ENCODE data around the gene SORBS1.
A peak's percentile ranks its signal among the peaks of the same experiment; 100 is the strongest.

SORBS1 gene

DNA sequence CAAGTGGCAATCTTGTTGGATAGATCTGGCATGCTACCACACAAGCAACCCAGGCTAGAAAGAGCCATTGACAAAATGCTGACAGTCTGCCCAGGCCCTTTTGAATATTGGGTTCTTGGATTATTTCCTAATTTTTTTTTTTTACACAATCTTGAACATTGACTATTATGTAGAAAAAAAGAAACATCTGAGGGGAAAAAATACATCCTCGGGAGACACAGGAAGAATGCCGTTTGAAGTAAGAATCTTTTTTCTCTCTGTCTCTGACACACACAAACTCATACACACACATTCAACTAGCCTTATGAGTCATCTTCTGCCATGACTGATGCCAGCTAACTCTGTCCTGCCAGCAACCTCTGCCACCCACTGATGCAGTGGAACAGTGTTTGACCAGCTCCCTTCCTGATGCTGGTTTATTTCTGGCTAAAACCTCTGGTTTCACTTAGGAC lies 47.2 kb downstream of the SORBS1 start:
- TF ChIP-seq ZFP3 (CRISPR knock-in tag; IDR thresholded peaks at IDR 0.05): 0 out of 2 replicates have a peak, but pooled peaks have one; percentile 31
- TF ChIP-seq PPARA (CRISPR knock-in tag; IDR thresholded peaks at IDR 0.05; ENCODE audit: borderline replicate concordance): no peak
- TF ChIP-seq, protein P1, sequence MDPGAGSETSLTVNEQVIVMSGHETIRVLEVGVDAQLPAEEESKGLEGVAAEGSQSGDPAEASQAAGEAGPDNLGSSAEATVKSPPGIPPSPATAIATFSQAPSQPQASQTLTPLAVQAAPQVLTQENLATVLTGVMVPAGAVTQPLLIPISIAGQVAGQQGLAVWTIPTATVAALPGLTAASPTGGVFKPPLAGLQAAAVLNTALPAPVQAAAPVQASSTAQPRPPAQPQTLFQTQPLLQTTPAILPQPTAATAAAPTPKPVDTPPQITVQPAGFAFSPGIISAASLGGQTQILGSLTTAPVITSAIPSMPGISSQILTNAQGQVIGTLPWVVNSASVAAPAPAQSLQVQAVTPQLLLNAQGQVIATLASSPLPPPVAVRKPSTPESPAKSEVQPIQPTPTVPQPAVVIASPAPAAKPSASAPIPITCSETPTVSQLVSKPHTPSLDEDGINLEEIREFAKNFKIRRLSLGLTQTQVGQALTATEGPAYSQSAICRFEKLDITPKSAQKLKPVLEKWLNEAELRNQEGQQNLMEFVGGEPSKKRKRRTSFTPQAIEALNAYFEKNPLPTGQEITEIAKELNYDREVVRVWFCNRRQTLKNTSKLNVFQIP (CRISPR knock-in tag; IDR thresholded peaks at IDR 0.05; ENCODE audit: borderline replicate concordance, low read depth): no peak
- ATAC-seq: peak; percentile 80

GRCh38 chr10:95513008-95513589 lies 48.1 kb downstream of the SORBS1 start:
- TF ChIP-seq ISL1 (CRISPR knock-in tag; IDR thresholded peaks at IDR 0.05) (no peak), CSRNP3 (CRISPR knock-in tag; IDR thresholded peaks at IDR 0.05) (no peak), PATZ1 (CRISPR knock-in tag; IDR thresholded peaks at IDR 0.05; ENCODE audit: borderline replicate concordance) (no peak), ZFP3 (CRISPR knock-in tag; IDR thresholded peaks at IDR 0.05) (no peak), SNAI2 (CRISPR knock-in tag; IDR thresholded peaks at IDR 0.05) (no peak), CSDC2 (CRISPR knock-in tag; IDR thresholded peaks at IDR 0.05) (no peak), BACH2 (CRISPR knock-in tag; IDR thresholded peaks at IDR 0.05; ENCODE audit: borderline replicate concordance) (no peak), OSR1 (CRISPR knock-in tag; IDR thresholded peaks at IDR 0.05) (no peak), ZNF8 (CRISPR knock-in tag; IDR thresholded peaks at IDR 0.05) (no peak), TOX (CRISPR knock-in tag; IDR thresholded peaks at IDR 0.05; ENCODE audit: borderline replicate concordance) (no peak)
- TF ChIP-seq, protein P1 (CRISPR knock-in tag; IDR thresholded peaks at IDR 0.05; ENCODE audit: borderline replicate concordance, low read depth): no peak
- TF ChIP-seq, protein P2, sequence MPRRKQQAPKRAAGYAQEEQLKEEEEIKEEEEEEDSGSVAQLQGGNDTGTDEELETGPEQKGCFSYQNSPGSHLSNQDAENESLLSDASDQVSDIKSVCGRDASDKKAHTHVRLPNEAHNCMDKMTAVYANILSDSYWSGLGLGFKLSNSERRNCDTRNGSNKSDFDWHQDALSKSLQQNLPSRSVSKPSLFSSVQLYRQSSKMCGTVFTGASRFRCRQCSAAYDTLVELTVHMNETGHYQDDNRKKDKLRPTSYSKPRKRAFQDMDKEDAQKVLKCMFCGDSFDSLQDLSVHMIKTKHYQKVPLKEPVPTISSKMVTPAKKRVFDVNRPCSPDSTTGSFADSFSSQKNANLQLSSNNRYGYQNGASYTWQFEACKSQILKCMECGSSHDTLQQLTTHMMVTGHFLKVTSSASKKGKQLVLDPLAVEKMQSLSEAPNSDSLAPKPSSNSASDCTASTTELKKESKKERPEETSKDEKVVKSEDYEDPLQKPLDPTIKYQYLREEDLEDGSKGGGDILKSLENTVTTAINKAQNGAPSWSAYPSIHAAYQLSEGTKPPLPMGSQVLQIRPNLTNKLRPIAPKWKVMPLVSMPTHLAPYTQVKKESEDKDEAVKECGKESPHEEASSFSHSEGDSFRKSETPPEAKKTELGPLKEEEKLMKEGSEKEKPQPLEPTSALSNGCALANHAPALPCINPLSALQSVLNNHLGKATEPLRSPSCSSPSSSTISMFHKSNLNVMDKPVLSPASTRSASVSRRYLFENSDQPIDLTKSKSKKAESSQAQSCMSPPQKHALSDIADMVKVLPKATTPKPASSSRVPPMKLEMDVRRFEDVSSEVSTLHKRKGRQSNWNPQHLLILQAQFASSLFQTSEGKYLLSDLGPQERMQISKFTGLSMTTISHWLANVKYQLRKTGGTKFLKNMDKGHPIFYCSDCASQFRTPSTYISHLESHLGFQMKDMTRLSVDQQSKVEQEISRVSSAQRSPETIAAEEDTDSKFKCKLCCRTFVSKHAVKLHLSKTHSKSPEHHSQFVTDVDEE (CRISPR knock-in tag; IDR thresholded peaks at IDR 0.05): no peak
- no peak for ATAC-seq

DNA sequence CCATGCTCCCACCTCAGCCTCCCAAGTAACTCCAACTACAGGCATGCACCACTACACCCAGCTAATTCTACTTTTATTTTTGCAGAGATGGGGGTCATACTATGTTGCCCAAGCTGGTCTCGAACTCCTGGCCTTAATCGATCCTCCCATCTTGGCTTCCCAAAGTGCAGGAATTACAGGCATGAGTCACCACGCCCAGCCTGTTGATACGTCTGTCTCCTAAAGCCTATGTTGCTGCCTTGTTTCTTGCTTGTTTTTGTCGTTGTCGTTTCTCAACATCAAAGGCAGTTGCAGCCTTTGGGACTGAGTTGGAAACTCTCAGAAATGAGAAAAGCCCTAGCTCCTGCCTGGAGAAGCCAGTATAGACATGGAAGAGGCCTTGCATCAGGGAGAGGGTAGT lies 49.9 kb downstream of the SORBS1 start:
- no peak for ATAC-seq
- TF ChIP-seq ZNF565 (CRISPR knock-in tag; conservative IDR thresholded peaks at IDR 0.05; ENCODE audit: low read depth): no peak
- TF ChIP-seq SNAI2 (CRISPR knock-in tag; IDR thresholded peaks at IDR 0.05): no peak
- TF ChIP-seq TOX (CRISPR knock-in tag; IDR thresholded peaks at IDR 0.05; ENCODE audit: borderline replicate concordance): no peak
- no peak for TF ChIP-seq ZC3H10 (CRISPR knock-in tag; IDR thresholded peaks at IDR 0.05)
- TF ChIP-seq OSR1 (CRISPR knock-in tag; IDR thresholded peaks at IDR 0.05): no peak
- no peak for TF ChIP-seq PPARA (CRISPR knock-in tag; IDR thresholded peaks at IDR 0.05; ENCODE audit: borderline replicate concordance)
- no peak for TF ChIP-seq RARB (CRISPR knock-in tag; IDR thresholded peaks at IDR 0.05)
- TF ChIP-seq TCF4 (CRISPR knock-in tag; IDR thresholded peaks at IDR 0.05; ENCODE audit: borderline replicate concordance): no peak
- no peak for TF ChIP-seq BACH2 (CRISPR knock-in tag; IDR thresholded peaks at IDR 0.05; ENCODE audit: borderline replicate concordance)
- no peak for TF ChIP-seq ISL1 (CRISPR knock-in tag; IDR thresholded peaks at IDR 0.05)
- TF ChIP-seq, protein P1 (CRISPR knock-in tag; IDR thresholded peaks at IDR 0.05; ENCODE audit: borderline replicate concordance, low read depth): no peak
- TF ChIP-seq PATZ1 (CRISPR knock-in tag; IDR thresholded peaks at IDR 0.05; ENCODE audit: borderline replicate concordance): no peak
- no peak for TF ChIP-seq CSRNP3 (CRISPR knock-in tag; IDR thresholded peaks at IDR 0.05)
- TF ChIP-seq ZNF70 (CRISPR knock-in tag; IDR thresholded peaks at IDR 0.05): no peak
- TF ChIP-seq ARNTL (CRISPR knock-in tag; IDR thresholded peaks at IDR 0.05; ENCODE audit: borderline replicate concordance, low read depth): no peak

Data from SK-N-SH treated with all-trans-retinoic acid at 6 μM for 48 hours (cell line).